Erythroblast (primary cell): Measurements from ENCODE around the gene VAV1.

Experiments used
- GATA1 ChIP-seq: IDR thresholded peaks from 2 replicates; pipeline ENCODE4 v1.6.1; 2011; ENCODE audit warnings: low read depth, mild to moderate bottlenecking, control low read depth, low read length, moderate library complexity
- POLR2A ChIP-seq: IDR thresholded peaks from 2 replicates; pipeline ENCODE4 v1.6.1; 2011; ENCODE audit warnings: mild to moderate bottlenecking, low read length

DNA sequence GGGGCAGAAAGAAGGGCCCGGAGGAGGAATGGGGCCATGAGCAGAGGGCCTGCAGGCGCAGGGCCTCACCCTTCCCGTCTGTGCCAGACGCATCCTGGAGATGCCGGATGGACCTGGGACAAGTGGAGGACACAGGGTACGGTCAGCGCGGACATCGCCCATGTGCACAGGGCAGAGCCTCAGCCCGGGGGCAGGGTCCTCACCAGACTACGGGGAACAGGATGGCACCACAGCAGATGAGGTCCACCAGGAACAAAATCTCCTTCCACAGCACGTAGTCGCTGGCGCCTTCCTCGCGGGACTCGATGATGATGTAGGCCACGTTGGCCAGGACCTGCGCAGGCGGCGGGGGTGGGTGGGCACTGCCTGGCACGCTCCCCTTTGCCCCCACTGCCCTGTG is 40.7 kb upstream of the VAV1 start:
- TF ChIP-seq POLR2A (no peak), GATA1 (no peak)
